ENCODE results near the gene A4GNT.
A peak's percentile ranks its signal among the peaks of the same experiment; 100 is the strongest.
"Not testable (repeated sequence)": the region's sequence is repeated elsewhere in the genome, so short reads cannot be mapped to it uniquely, and the experiment has no call there.

Gene A4GNT

GRCh38 chr3:138132239-138132638 is at the start of gene A4GNT:
TSS of gene A4GNT (minus strand) at chr3:138132390. CDS start at chr3:138131256, 1,134 bp downstream.
- DNase-seq, result no peak

GRCh38 chr3:138180375-138181029 is 48.3 kb upstream of the A4GNT start:
- DNase-seq, result peak; percentile 62

- peak; percentile 85 for DNase-seq
Measured at GRCh38 chr3:138174421-138175131, 42.4 kb upstream of the A4GNT start, which contains the start of gene DBR1. TSS of gene DBR1 (minus strand) at chr3:138174921. CDS start at chr3:138174795, 126 bp downstream.

- peak; percentile 56 for DNase-seq
Measured at GRCh38 chr3:138173769-138174420, 41.7 kb upstream of the A4GNT start.

GRCh38 chr3:138172625-138173024 is 40.4 kb upstream of the A4GNT start:
- DNase-seq, result no peak

- DNase-seq, result no peak
Measured at GRCh38 chr3:138165061-138165460, 32.9 kb upstream of the A4GNT start.

- no peak for DNase-seq
Measured at GRCh38 chr3:138157743-138158142, 25.6 kb upstream of the A4GNT start.

GRCh38 chr3:138154534-138154933 is 22.3 kb upstream of the A4GNT start:
- DNase-seq, result no peak

- no peak for DNase-seq
Measured at GRCh38 chr3:138148503-138148902, 16.3 kb upstream of the A4GNT start.

GRCh38 chr3:138142181-138142580 is 10.0 kb upstream of the A4GNT start:
- not testable (repeated sequence) for DNase-seq

GRCh38 chr3:138140940-138141339 is 8.8 kb upstream of the A4GNT start:
- no peak for DNase-seq

- DNase-seq, result no peak
Measured at GRCh38 chr3:138139691-138140090, 7.5 kb upstream of the A4GNT start.

GRCh38 chr3:138137861-138138260 is 5.7 kb upstream of the A4GNT start:
- no peak for DNase-seq

GRCh38 chr3:138136201-138136600 is 4.0 kb upstream of the A4GNT start:
- DNase-seq, result no peak

GRCh38 chr3:138135833-138136194 is 3.6 kb upstream of the A4GNT start:
- no peak for DNase-seq

- no peak for DNase-seq
Measured at GRCh38 chr3:138135146-138135832, 3.1 kb upstream of the A4GNT start.

- no peak for DNase-seq
Measured at GRCh38 chr3:138127636-138128365, 4.4 kb downstream of the A4GNT start.

GRCh38 chr3:138125548-138126221 is 6.5 kb downstream of the A4GNT start:
- no peak for DNase-seq

- no peak for DNase-seq
Measured at GRCh38 chr3:138124706-138125355, 7.4 kb downstream of the A4GNT start.

GRCh38 chr3:138124188-138124587 is 8.0 kb downstream of the A4GNT start:
- DNase-seq, result no peak

GRCh38 chr3:138119423-138119766 is 12.8 kb downstream of the A4GNT start:
- no peak for DNase-seq
